UCSD-AML1 (cell line): ENCODE results near the gene CEACAM20.
"Not testable (repeated sequence)": the region's sequence is repeated elsewhere in the genome, so short reads cannot be mapped to it uniquely, and the experiment has no call there.

ENCODE experiments used
- DNase-seq: peaks from one replicate; lab custom pipeline; 2025; ENCODE audit not compliant: unreplicated experiment; lab: John Stamatoyannopoulos, UW

Gene CEACAM20

DNA sequence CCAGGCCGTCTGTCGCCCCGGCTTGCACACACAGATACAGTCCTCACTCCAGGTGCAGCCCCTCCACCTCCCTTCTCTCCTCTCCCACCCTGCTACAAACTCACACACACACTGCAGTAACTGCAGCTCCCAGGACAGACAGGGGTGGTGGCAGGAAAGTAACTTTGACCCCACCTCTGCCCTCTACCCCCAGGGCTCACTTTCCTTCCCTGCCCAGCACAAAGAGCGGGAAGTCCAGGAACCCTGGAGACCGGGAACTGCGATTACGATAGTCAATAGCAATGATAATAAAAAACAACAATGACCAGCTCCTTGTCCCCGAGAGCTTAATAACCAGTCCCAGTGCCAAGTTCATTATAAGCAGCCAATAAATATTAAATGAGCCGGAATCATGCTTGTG lies at the start of gene CEACAM20:
Gene CEACAM20 (minus strand): TSS at position 140 of the 400 bp plus-strand sequence. CDS start 166 bp downstream, outside the sequence.
- DNase-seq, result no peak

DNA sequence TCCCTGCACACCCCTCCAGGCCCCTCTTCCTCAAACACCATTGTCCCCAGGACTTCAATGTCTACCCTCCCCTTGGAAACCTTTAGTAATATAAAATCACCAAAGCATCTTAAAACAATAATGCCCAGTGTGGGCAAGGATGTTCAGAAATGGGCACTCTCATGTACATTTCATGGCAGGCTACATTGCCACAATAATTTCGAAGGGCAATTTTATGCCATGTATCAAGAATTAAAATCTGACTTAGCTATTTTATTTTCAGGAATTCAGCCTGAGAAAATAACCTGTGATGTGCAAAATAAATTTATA lies 48.0 kb upstream of the CEACAM20 start:
- DNase-seq, result no peak

DNA sequence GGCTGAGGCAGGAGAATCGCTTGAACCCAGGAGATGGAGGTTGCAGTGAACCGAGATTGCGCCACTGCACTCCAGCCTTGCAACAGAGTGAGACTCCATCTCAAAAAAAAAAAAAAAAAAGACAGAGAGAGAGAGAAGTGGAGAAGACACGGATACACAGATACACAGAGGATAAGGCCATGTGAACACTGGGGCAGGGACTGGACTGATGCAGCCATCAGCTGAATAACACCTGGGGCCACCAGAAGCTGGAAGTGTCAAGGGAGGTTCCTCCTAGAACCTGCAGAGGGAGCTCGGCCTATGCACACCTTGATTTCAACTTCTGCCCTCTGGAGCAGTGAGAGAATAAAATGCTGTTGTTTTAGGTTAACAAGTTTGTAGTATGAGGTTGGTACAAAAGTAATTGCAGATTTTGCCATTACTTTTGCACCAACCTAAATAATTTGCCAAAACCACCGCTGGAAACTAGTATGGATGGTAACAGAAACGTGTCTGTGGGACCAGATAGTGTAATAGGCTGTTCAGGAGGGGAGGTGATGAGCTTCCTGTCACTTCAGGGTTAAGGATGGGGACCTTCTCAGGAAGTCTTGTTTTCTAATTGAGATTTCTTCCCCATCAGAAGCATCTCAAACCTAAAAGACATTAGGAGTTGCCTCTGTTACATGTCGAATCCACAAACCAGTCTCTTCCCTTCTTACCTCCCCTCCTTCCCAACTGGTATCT lies 47.5 kb upstream of the CEACAM20 start:
- DNase-seq, result peak; percentile 25

DNA sequence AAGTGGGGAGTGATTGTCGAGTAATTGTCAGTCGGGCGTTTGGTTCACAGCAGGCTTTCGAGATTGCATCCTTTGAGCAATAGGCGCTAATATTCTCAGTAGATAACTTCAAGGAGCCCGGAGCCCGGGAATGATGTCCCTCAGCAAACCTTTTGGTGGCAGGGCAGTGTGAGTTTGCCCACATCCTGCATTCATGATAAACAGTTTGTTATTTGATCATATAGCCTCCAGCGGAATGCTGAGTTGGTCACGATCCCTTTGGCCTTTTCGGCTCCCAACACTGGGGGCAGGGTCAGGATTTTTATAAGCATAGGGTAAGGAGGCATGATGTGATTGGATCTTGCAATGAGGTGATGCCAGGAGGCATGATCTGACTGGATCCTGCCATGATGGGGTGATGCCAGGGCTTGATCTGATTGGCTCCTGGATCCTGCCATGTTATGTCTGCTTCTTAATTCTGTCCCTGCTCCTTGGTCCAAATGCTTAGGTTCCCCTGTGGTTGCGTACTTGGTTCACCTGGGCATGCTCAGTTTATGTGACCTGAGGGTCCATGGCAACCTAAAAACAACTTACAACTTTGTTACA lies 45.7 kb upstream of the CEACAM20 start:
- no peak for DNase-seq

DNA sequence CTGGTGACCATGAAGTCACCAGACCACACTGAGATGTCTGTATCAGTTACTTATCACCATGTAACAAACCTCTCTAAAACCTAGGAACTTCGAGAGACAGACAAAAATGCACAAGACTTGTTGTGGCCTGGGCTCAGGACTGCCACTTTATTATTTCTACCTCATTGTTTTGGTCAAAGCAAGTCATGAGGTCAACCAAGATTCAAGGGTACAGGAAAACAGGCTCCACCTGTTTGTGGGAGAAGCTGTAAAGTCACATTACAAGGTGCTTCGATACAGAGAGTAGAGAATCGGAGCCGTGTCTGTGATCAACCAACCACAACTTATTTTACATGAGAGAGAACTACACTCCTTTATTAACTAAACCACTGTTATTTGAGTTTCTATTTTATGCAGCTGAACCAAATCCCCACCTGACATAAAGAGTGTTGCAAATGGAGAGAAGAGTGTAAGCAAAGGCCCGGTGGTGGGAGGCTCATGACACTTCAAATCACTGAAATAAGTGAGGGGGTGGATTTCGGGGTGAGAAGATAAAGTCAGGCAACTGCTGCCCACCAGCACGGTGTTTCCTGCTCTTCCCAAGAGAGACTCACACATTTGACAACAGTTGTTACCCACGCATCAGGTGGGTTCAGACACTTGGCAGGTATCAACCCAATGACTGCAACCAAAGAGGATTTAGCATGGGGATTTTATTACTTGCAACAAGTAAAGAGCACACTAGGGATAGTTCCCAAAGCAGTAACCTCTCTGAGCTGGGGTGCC lies 44.9 kb upstream of the CEACAM20 start:
- no peak for DNase-seq

- no peak for DNase-seq
Observed at GRCh38 chr19:44573627-44574026, 44.2 kb upstream of the CEACAM20 start.

DNA sequence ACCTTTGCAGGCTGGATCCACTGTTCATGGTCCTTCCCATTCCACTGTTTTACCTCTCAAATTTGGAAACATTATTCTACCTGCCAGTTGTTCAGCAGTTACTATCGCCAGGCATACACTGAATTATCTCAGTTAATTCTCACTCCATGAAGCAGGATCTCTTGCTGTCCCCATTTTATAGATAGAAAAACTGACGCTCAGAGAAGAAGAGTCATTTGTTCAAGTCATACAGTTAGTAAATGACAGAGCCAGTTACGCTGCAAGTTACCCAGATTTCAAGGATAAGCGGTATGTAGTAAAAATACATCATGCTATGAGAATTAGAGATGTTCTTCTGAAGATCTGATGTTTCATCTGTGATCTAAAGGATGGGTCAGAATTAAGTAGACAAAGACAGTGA lies 43.7 kb upstream of the CEACAM20 start:
- DNase-seq, result no peak

DNA sequence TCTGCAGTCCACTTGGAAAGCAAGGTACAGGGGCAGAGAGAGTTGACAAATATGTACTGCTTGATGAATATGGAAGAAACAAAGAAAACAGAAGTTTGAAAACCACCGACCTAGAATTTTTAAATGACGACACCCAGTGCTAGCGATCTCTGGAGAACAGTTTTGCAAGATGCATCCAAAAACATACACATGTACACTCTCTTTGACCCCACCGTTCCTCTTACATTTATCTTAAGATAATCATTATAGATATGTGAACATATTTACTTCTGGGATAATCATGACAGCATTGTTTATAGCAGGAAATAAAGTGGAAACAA lies 43.1 kb upstream of the CEACAM20 start:
- DNase-seq, result no peak

DNA sequence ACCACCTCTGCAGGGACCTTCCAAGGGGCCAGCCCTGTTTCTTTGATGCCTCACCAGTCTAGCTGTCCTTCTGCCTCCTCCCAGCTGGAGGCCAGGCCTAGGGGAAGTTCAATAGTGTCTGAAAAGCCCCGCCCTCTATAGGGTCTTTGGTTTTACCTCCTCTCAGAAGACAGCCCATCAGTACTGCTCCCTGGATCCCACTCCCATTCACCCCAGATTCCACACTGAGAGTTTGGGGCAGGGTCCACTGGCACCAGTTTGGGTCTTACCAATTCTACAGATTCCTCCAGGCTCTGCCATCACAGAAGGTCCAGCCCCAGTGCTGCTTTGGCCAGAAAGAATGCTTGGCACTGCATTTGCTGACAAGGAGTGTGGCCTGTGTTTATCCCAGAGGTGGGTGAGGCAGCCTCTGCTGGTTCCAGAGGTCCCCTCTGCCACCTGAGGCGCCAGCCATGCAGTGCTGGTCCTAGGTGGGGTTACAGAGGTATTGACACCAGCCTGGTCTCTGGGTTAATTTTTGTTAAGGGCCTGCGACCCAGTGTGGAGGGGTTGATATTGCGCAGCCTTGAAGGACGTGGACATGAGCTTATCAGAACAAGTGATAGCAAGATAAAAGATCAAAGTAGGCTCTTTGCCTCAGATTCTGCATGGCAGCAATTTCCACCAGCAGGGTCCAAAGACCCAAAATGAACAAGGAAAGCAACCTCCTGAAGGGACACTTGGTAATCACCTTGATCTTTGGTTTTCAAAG lies 42.5 kb upstream of the CEACAM20 start:
- DNase-seq, result no peak

DNA sequence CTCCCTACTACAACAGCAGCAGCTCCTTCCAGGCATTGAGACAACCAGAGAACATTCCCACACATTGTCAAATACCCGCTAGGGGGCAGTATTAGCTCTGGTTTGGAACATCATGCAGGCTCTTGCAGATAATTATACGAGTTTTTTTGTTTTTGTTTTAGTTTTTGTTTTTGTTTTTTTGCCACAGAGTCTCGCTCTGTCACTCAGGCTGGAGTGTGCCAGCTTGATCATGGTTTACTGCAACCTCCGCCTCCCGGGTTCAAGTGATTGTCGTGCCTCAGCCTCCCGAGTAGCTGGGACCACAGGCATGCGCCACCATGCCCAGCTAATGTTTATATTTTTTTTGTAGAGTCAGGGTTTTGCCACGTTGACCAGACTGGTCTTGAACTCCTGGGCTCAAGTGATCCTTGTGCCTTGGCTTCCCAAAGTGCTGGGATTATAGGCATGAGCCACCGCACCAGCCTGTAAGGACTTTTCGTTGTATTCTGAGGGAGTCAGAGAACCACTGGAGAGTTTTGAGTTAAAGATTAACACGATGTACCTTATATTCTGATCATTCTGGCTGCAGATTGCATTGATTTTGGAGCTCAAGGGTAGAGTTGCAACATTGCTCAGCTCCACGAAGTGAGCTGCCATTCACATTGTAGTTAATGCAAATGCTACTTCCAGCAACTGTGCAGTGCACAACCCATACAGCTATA lies 41.7 kb upstream of the CEACAM20 start:
- DNase-seq, result no peak

DNA sequence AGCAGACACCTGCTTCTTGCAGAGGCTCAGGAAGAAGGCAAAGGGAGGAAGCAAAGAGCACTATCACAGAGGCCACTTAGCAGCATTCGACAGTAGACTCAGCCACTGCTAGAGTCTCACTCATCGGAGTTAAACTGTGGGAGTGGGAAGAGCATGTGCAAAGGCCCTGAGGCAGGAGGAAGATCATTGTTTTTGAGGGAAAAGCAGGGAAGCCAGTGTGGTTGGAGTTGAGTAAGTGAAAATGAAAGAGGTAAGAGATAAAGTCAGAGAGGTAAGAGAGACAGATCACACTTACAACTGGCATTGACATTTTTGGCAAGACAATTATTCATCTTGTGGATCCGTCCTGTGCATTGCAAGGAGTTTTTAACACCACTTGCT lies 41.1 kb upstream of the CEACAM20 start:
- DNase-seq, result no peak

- DNase-seq, result no peak
Observed at GRCh38 chr19:44567745-44568144, 38.3 kb upstream of the CEACAM20 start.

GRCh38 chr19:44566984-44567383 lies 37.5 kb upstream of the CEACAM20 start:
- no peak for DNase-seq

- not testable (repeated sequence) for DNase-seq
Observed at GRCh38 chr19:44563086-44563655, 33.7 kb upstream of the CEACAM20 start.

DNA sequence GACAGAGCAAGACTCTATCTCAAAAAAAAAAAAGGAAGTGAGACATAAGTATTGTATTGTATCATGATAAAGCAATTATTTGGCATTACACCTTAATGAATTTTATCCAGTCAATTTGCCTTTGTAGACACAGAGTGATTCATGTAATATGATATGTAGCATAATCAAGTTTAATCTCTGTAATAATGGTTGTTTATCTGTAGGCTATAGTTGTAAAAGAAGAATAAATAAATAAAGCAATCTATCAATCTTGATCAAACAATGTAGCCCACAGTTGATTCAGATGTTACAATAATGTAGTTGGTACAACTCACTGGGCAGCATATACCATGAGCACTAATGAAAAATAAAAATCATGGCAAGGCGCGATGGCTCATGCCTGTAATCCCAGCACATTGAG lies 28.5 kb upstream of the CEACAM20 start:
- no peak for DNase-seq

DNA sequence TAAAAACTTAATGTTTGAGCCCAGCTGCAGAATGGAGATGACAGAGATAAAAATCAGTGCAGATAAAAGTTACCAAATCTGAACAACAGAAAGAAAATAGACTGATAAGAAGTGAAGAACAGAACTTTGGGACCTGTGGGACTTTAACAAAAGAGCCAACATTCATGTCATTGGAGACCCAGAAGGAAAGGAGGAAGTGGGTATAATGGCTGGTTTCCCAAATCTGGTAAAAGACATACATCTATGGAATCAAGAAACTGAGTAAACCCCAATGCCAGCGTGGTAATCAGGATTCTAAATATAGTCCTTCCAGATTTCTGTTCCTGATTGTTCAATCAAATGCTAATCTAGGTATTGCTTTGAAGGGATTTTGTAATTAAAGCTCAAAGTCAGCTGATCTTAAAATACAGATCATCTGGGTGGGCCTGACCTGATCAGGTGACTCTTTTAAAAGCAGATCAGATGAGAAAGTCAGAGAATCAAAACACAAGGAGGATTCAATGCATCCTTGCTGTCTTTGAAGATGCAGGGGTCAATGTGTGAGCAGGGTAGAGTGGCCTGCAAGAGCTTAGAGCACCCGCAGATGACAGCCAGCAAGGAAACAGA lies 25.3 kb upstream of the CEACAM20 start:
- no peak for DNase-seq

GRCh38 chr19:44553478-44554171 lies 24.1 kb upstream of the CEACAM20 start:
- no peak for DNase-seq

- peak; percentile 71 for DNase-seq
Observed at GRCh38 chr19:44552324-44552723, 22.8 kb upstream of the CEACAM20 start.

DNA sequence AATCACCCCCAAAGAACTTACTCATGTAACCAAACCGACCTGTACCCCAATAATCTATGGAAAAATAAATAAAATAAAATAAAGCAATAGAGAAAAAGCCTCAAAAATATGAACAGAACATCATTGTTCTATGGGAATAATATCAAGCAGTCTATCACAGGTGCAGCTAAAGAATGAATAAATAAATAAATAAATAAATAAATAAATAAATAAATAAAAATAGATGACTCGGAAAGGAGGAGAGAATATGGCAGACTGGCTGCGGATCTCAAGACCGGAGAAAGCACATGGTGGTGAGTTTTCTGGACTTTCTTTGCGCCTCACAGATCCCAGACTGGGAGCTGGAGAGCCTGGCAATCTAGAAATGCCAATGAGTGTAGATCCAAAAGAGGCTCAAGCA lies 22.4 kb upstream of the CEACAM20 start:
- DNase-seq, result no peak

DNA sequence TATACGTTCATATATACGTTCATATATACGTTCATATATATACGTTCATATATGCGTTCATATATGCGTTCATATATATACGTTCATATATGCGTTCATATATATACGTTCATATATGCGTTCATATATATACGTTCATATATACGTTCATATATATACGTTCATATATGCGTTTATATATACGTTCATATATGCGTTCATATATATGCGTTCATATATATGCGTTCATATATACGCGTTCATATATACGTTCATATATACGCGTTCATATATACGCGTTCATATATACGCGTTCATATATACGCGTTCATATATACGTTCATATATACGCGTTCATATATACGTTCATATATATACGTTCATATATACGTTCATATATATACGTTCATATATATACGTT lies 21.5 kb upstream of the CEACAM20 start:
- not testable (repeated sequence) for DNase-seq
